H1 (cell line): Measurements from ENCODE around the gene UBAP1L.

Experiments
- CEBPB ChIP-seq: IDR thresholded peaks from 2 replicates; pipeline ENCODE4 v1.6.1; 2012; ENCODE audit warnings: low read depth, low read length
- CHD2 ChIP-seq: IDR thresholded peaks from 2 replicates; pipeline ENCODE4 v1.6.1; 2012; ENCODE audit warnings: low read length, improper control_type of control experiment
- CREB1 ChIP-seq: IDR thresholded peaks from 2 replicates; pipeline ENCODE4 v1.6.1; 2012; ENCODE audit warnings: inconsistent platforms
- MAFK ChIP-seq: IDR thresholded peaks from 2 replicates; pipeline ENCODE4 v1.6.1; 2012; ENCODE audit warnings: low read depth, mild to moderate bottlenecking, improper control_type of control experiment, low read length
- NRF1 ChIP-seq: IDR thresholded peaks from 2 replicates; pipeline ENCODE4 v1.6.1; 2011; ENCODE audit warnings: mild to moderate bottlenecking, low read depth, low read length, improper control_type of control experiment
- POLR2A ChIP-seq, 2 experiments: IDR thresholded peaks; 1 replicate in 1 of 2; 2 replicates in 1 of 2; pipeline ENCODE4 v1.6.1; 2011; ENCODE audit warnings: low read depth in 2 of 2, low read length in 2 of 2, mild to moderate bottlenecking in 2 of 2; ENCODE audit errors: control extremely low read depth in 1 of 2
- SP1 ChIP-seq: IDR thresholded peaks from 2 replicates; pipeline ENCODE4 v1.6.1; 2011; ENCODE audit warnings: low read depth, low read length
- ZNF274 ChIP-seq: IDR thresholded peaks from 2 replicates; pipeline ENCODE4 v1.7.0; 2012; ENCODE audit warnings: low read length, borderline replicate concordance; ENCODE audit errors: extremely low read depth
- TF ChIP-seq, protein P1 (sequence below), 3 experiments: IDR thresholded peaks; 1 replicate in 2 of 3; 2 replicates in 1 of 3; pipeline versions ENCODE4 v1.5.1 to v1.6.1; 2011; ENCODE audit warnings: low read length in 3 of 3, mild to moderate bottlenecking in 3 of 3, inconsistent platforms in 2 of 3, low read depth in 1 of 3, moderate library complexity in 1 of 3; ENCODE audit not compliant: insufficient read depth in 1 of 3; ENCODE audit errors: control extremely low read depth in 1 of 3

DNA sequence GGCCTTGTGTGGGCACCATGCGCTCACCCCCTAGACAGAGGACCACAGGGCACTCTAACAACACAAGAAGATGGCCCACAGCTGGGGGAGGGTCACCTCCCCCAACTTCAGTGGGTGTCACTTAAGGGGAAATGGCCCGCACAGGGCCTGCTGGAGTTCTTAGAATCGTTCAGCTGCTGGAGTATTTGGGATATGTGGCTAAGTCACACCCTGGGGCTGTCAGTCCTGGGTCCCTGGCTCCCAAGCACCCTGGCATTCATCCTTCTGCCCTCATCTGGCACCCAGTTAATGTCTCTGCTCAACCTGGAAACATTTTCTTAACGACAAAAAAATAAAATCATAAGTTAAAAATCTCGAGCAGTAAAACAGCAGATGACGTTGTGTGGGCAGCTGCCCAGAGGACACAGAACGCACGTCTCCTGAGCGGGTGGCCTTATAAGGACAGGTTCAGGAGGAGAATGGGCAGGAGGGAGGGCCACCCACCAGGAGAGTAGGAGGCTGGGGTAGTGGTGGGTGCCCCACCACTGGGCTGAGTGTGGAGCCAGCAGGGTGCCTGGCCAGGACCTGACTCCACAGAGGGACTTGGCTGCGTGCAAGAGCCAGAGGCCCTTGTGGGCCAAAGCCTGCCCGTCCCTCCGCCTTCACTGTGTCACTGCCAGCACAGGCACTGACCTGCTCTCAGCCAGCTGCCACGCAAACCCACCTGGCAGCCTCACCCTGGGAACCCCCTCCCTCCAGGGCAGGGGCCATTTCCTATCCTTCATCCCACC, 26.9 kb downstream of the UBAP1L start:
- TF ChIP-seq, protein P1, sequence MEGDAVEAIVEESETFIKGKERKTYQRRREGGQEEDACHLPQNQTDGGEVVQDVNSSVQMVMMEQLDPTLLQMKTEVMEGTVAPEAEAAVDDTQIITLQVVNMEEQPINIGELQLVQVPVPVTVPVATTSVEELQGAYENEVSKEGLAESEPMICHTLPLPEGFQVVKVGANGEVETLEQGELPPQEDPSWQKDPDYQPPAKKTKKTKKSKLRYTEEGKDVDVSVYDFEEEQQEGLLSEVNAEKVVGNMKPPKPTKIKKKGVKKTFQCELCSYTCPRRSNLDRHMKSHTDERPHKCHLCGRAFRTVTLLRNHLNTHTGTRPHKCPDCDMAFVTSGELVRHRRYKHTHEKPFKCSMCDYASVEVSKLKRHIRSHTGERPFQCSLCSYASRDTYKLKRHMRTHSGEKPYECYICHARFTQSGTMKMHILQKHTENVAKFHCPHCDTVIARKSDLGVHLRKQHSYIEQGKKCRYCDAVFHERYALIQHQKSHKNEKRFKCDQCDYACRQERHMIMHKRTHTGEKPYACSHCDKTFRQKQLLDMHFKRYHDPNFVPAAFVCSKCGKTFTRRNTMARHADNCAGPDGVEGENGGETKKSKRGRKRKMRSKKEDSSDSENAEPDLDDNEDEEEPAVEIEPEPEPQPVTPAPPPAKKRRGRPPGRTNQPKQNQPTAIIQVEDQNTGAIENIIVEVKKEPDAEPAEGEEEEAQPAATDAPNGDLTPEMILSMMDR (IDR thresholded peaks at IDR 0.05; ENCODE audit: control extremely low read depth in 1 of 3, insufficient read depth in 1 of 3, low read depth in 1 of 3, low read length in 3 of 3), result no peak
- TF ChIP-seq CREB1 (no peak), CHD2 (no peak), POLR2A (IDR thresholded peaks at IDR 0.05; ENCODE audit: control extremely low read depth in 1 of 2, low read depth in 2 of 2, low read length in 2 of 2) (no peak), CEBPB (no peak), ZNF274 (no peak), SP1 (no peak), MAFK (no peak), NRF1 (no peak)
